ENCODE data around the gene FOXM1.

DNA sequence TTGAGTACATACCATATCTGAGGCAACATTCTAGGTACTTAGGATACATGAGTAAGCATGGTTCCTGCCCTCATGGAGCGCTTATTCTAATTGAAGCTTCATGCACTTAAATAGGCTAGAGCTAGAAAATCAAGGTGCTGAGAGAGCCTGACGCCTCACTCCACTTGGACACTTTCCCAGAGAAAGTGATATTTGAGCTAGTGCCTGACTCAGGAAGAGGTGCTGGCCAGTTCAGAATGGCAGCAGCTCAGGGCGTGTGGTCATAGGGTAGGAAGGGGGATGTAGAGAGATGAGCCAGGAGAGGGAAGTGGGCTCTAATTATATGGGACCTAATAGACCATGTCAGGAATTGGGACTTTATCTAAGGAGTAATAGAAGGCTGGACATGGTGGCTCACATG is 47.0 kb upstream of the FOXM1 start:
- TF ChIP-seq CTCF (conservative IDR thresholded peaks at IDR 0.05; ENCODE audit: low read depth, low read length), result no peak
- no peak for TF ChIP-seq EZH2 (IDR thresholded peaks at IDR 0.05; ENCODE audit: borderline replicate concordance, low read depth, low read length, poor library complexity, severe bottlenecking)

All from A673 (cell line).